Endothelial cell of umbilical vein (primary cell): ENCODE data around the gene MCCC1. TPM values are rescaled to one million over a fixed set of nuclear protein-coding genes. Genes with fewer than 3 reads are reported as not detected.
A peak's percentile ranks its signal among the peaks of the same experiment; 100 is the strongest.

Experiments used
- BruUV-seq: library from RNA; stranded (reverse); fragments of 400-500 nt; replicated peaks from 2 replicates; lab custom pipeline; 2021; lab: Mats Ljungman, UMichigan
- CTCF ChIA-PET: fragments of 300-600, 350-600 bp; sonication (Branson Sonifier 250); formaldehyde crosslinking; loops from one replicate; lab custom pipeline; 2021; ENCODE audit warnings: antibody characterized with exemption, inconsistent platforms; lab: Charles Lee
- POLR2A ChIA-PET: fragments of 300-600, 350-600 bp; sonication (Branson Sonifier 250); formaldehyde crosslinking; loops from one replicate; lab custom pipeline; 2021; ENCODE audit warnings: antibody characterized with exemption, inconsistent platforms; lab: Charles Lee
- DNase-seq: peaks from one replicate; pipeline ENCODE4 v3.0.0-alpha.2; 2011; ENCODE audit warnings: low read depth, low spot score
- FAIRE-seq: peaks from 2 replicates; lab custom pipeline; 2011; peaks lifted over from hg19 to GRCh38; lab: Jason Lieb, UNC
- H2AFZ ChIP-seq: 2 replicates; pipeline ENCODE4 v1.6.0; 2012; ENCODE audit warnings: low read depth, low read length, control low read depth, inconsistent platforms
- H3K27ac ChIP-seq: 2 replicates; pipeline ENCODE4 v1.5.1; 2011; ENCODE audit warnings: low read depth, mild to moderate bottlenecking, control low read depth, low read length, moderate library complexity; ENCODE audit not compliant: insufficient read depth
- H3K27me3 ChIP-seq, 2 experiments: 2 replicates each; pipeline versions ENCODE4 v1.6.0 to v1.6.1; 2011; ENCODE audit warnings: low read length in 2 of 2, mixed read lengths in 1 of 2; ENCODE audit not compliant: control insufficient read depth in 2 of 2, insufficient read depth in 2 of 2
- H3K36me3 ChIP-seq, 2 experiments: 2 replicates in 1 of 2; 3 replicates in 1 of 2; pipeline ENCODE4 v1.5.1; 2011; ENCODE audit warnings: low read length in 2 of 2, mild to moderate bottlenecking in 1 of 2, moderate library complexity in 1 of 2; ENCODE audit not compliant: control insufficient read depth in 2 of 2, insufficient read depth in 2 of 2; ENCODE audit errors: extremely low read depth in 1 of 2
- H3K4me1 ChIP-seq: 3 replicates; pipeline ENCODE4 v1.5.1; 2011; ENCODE audit warnings: mild to moderate bottlenecking, low read length; ENCODE audit not compliant: control insufficient read depth, insufficient read depth; ENCODE audit errors: extremely low read depth
- H3K4me2 ChIP-seq: 2 replicates; pipeline ENCODE4 v1.6.1; 2011; ENCODE audit warnings: low read length, control low read depth, mixed read lengths; ENCODE audit not compliant: insufficient read depth
- H3K4me3 ChIP-seq, 3 experiments: fragments of 200-600 bp in 1 of 3; sonication (generic), shearing (Covaris generic) in 1 of 3; replicated peaks in 1 of 3; 2 replicates each; pipeline ENCODE4 v1.5.1; 2011 to 2016; ENCODE audit warnings: control low read depth in 3 of 3, low read length in 3 of 3, mild to moderate bottlenecking in 2 of 3, inconsistent platforms in 1 of 3, low read depth in 1 of 3, moderate library complexity in 1 of 3; ENCODE audit not compliant: insufficient read depth in 1 of 3
- H3K79me2 ChIP-seq: 2 replicates; pipeline ENCODE4 v1.6.0; 2012; ENCODE audit warnings: low read length, inconsistent platforms; ENCODE audit not compliant: control insufficient read depth, insufficient read depth
- H3K9ac ChIP-seq: replicated peaks from 2 replicates; pipeline ENCODE3; 2011; ENCODE audit warnings: low read length, control low read depth; ENCODE audit not compliant: insufficient read depth; ENCODE audit errors: extremely low read depth
- H3K9me1 ChIP-seq: replicated peaks from 3 replicates; pipeline ENCODE4 v1.6.0; 2011; ENCODE audit warnings: mild to moderate bottlenecking, low read length; ENCODE audit not compliant: control insufficient read depth, insufficient read depth; ENCODE audit errors: extremely low read depth
- H3K9me3 ChIP-seq: replicated peaks from 2 replicates; pipeline ENCODE4 v1.5.1; 2012; ENCODE audit warnings: low read length, inconsistent platforms; ENCODE audit not compliant: control insufficient read depth, insufficient read depth
- H4K20me1 ChIP-seq: replicated peaks from 2 replicates; pipeline ENCODE3; 2011; ENCODE audit warnings: mild to moderate bottlenecking, low read length; ENCODE audit not compliant: control insufficient read depth, insufficient read depth; ENCODE audit errors: extremely low read depth
- CTCF ChIP-seq, 2 donors: IDR thresholded peaks; 1 replicate in 1 of 2; 2 replicates in 1 of 2; pipeline ENCODE4 v1.5.1; 2011; ENCODE audit warnings: low read length in 2 of 2, mild to moderate bottlenecking in 2 of 2, moderate library complexity in 2 of 2, control low read depth in 1 of 2, inconsistent platforms in 1 of 2, low read depth in 1 of 2; ENCODE audit not compliant: insufficient read depth in 1 of 2; ENCODE audit errors: extremely low read depth in 1 of 2
- EZH2 ChIP-seq: IDR thresholded peaks from 2 replicates; pipeline ENCODE4 v1.6.1; 2012; ENCODE audit warnings: borderline replicate concordance, low read depth, mild to moderate bottlenecking, moderate library complexity, low read length, inconsistent platforms; ENCODE audit not compliant: severe bottlenecking
- FOS ChIP-seq: IDR thresholded peaks from 2 replicates; pipeline ENCODE4 v1.6.1; 2011; ENCODE audit warnings: mild to moderate bottlenecking, low read length, moderate library complexity, borderline replicate concordance; ENCODE audit not compliant: insufficient read depth
- JUN ChIP-seq: IDR thresholded peaks from 2 replicates; pipeline ENCODE4 v1.6.1; 2011; ENCODE audit warnings: borderline replicate concordance, low read depth; ENCODE audit not compliant: insufficient read length, insufficient read depth
- POLR2A ChIP-seq: IDR thresholded peaks from 2 replicates; pipeline ENCODE4 v1.6.1; 2012; ENCODE audit warnings: low read depth, mild to moderate bottlenecking, control low read depth, low read length
- POLR2AphosphoS5 ChIP-seq: IDR thresholded peaks from 2 replicates; pipeline ENCODE4 v1.6.1; 2012; ENCODE audit warnings: low read depth, mild to moderate bottlenecking, control low read depth, low read length, moderate library complexity; ENCODE audit not compliant: insufficient read depth
- dilution Hi-C: fragments of 300-500 bp; cut with MboI; formaldehyde crosslinking; loops from one replicate; pipeline ENCODE4 v1.15.0; 2019; ENCODE audit warnings: low sequenced_read_pairs; ENCODE audit not compliant: extremely low pct_ligation_motif_present
- intact Hi-C: fragments of 100-400 bp; cut with micrococcal nuclease; formaldehyde crosslinking; loops from one replicate; pipeline ENCODE4 v1.10.0; 2022
- polyA plus RNA-seq, 4 experiments: library from polyadenylated mRNA; depleted of rRNA in 3 of 4; stranded (reverse) in 3 of 4; unstranded in 1 of 4; fragments of >200 nt; gene quantifications; 2 replicates each; pipeline versions ENCODE4 v1.2.1 to v1.2.3, GENCODE V29; 2011 to 2012; ENCODE audit warnings: missing spikeins in 1 of 4
- total RNA-seq: library from RNA; stranded (reverse); gene quantifications from 2 replicates; pipeline ENCODE4 v1.2.3, GENCODE V29; 2021

Gene MCCC1
- total and polyA plus RNA-seq, 2 donors (not counting 3 experiments of a cell fraction or from before 2014, with no cell fraction given): 9.2 to 19.7 TPM

GRCh38 chr3:183074261-183074660 lies 25.0 kb downstream of the MCCC1 start:
- Histone ChIP-seq H3K4me1 (peaks cover 5% of the 10 kb centered on the region), H3K4me2 (no peak overlapping the region), H3K9me3 (no peaks in the 10 kb centered on the region), H3K27me3 (no peaks in the 10 kb centered on the region), H2AFZ (peak overlapping the region; percentile 14), H4K20me1 (no peaks in the 10 kb centered on the region), H3K9me1 (no peaks in the 10 kb centered on the region), H3K27ac (peak overlapping the region; percentile 20), H3K36me3 (peaks cover 0 to 5% of the 10 kb centered on the region in 2 experiments), H3K9ac (no peak overlapping the region), H3K79me2 (no peaks in the 10 kb centered on the region), H3K4me3 (no peak overlapping the region)
- ChIA-PET POLR2A (no interaction called here), CTCF (no interaction called here)
- DNase-seq: no peak
- intact Hi-C loops (no loop called here), dilution Hi-C loops (no loop called here)
- no TSS peak for BruUV-seq
- FAIRE-seq: no peak
- TF ChIP-seq POLR2A (no peak), EZH2 (no peak), CTCF (IDR thresholded peaks at IDR 0.05; ENCODE audit: extremely low read depth in 1 of 2, insufficient read depth in 1 of 2, low read depth in 1 of 2, low read length in 2 of 2) (no peak), POLR2AphosphoS5 (no peak)

GRCh38 chr3:183073839-183074238 lies 25.5 kb downstream of the MCCC1 start:
- CTCF ChIA-PET: no interaction called here
- dilution Hi-C loops: no loop called here
- H3K27ac ChIP-seq: peak overlapping the region; percentile 20

More at GRCh38 chr3:183073839-183074238, 25.5 kb downstream of the MCCC1 start:
- POLR2A ChIA-PET: no interaction called here
- Histone ChIP-seq H2AFZ (peak overlapping the region; percentile 14), H3K4me1 (peaks cover 5% of the 10 kb centered on the region), H4K20me1 (no peaks in the 10 kb centered on the region), H3K27me3 (no peaks in the 10 kb centered on the region), H3K4me3 (no peak overlapping the region), H3K36me3 (peaks cover 0 to 4% of the 10 kb centered on the region in 2 experiments), H3K9me1 (no peaks in the 10 kb centered on the region), H3K9ac (no peak overlapping the region), H3K9me3 (no peaks in the 10 kb centered on the region), H3K79me2 (no peaks in the 10 kb centered on the region), H3K4me2 (no peak overlapping the region)
- FAIRE-seq: no peak
- TF ChIP-seq FOS (peak; percentile 50), JUN (no peak)
- peak; percentile 21 for DNase-seq
- no TSS peak for BruUV-seq
- intact Hi-C loops: no loop called here
